ENCODE results near the gene SRF. TPM values are rescaled to one million over a fixed set of nuclear protein-coding genes. Genes with fewer than 3 reads are reported as not detected.

SRF gene
- total and polyA plus RNA-seq, 2 of the 4 experiments (the other 2 are of a cell fraction), result 20.6 to 56.3 TPM

- POLR2A ChIA-PET (ENCODE audit: unreplicated experiment), result interaction anchor here (0.6 kb wide), 1 partner anchor 192 kb away, joined by 3 read pairs; no protein-coding TSS in a partner anchor
- WGBS, 2 experiments (ENCODE audit: extremely low coverage in 2 of 2, insufficient read length in 1 of 2), result 100% methylated on average over 1 of the region's 1 CpG; no CpG with 5 or more reads in 1 of the 2 experiments
- Histone ChIP-seq H2BK20ac (ENCODE audit: low read depth, low read length) (peak overlapping the region; percentile 34; the same call in 1 of the 2 replicates), H2AK5ac (ENCODE audit: low read depth, low read length) (peak overlapping the region; percentile 52), H3K4ac (ENCODE audit: low read depth, low read length) (peak overlapping the region; percentile 80), H3K9me1 (ENCODE audit: insufficient read depth, low read length) (peaks cover 36% of the 10 kb centered on the region), H3K27ac (ENCODE audit: insufficient read depth, low read length) (peak overlapping the region; percentile 10; the same call in 1 of the 2 replicates), H3K4me2 (ENCODE audit: low read depth, low read length) (no peak overlapping the region), H3K9me3 (ENCODE audit: control insufficient read depth, insufficient read depth, low read length) (no peaks in the 10 kb centered on the region), H3K23ac (ENCODE audit: low read depth, low read length) (peak overlapping the region; percentile 35; the same call in 1 of the 2 replicates), H3K9ac (ENCODE audit: low read depth, low read length) (no peak overlapping the region), H2BK15ac (ENCODE audit: low read depth, low read length) (no peak overlapping the region; the same call in 2 of the 3 replicates), H3K36me3 (ENCODE audit: control insufficient read depth, insufficient read depth, low read length) (peaks cover 6% of the 10 kb centered on the region; the same call in 1 of the 2 replicates), H4K8ac (ENCODE audit: low read depth in 2 of 2, low read length in 2 of 2) (no peak overlapping the region; a peak in 1 of 4 replicates), H3K79me1 (ENCODE audit: low read depth in 1 of 2, low read length in 2 of 2) (peaks cover 39 to 92% of the 10 kb centered on the region in 2 experiments), H2AK9ac (replicated peaks; ENCODE audit: low read depth, low read length, poor library complexity) (peak overlapping the region; percentile 43), H3K4me3 (ENCODE audit: insufficient read depth, low read depth, low read length) (no peak overlapping the region), H4K5ac (ENCODE audit: low read depth, low read length) (no peak overlapping the region; the same call in 1 of the 2 replicates), H3K27me3 (ENCODE audit: control insufficient read depth, insufficient read depth, low read length) (no peaks in the 10 kb centered on the region), H2BK120ac (ENCODE audit: low read depth, low read length) (peak overlapping the region; percentile 64), H2AFZ (replicated peaks; ENCODE audit: low read length, poor library complexity) (no peak overlapping the region), H2BK5ac (ENCODE audit: low read depth, low read length, poor library complexity, severe bottlenecking) (peak overlapping the region; percentile 64), H3K4me1 (ENCODE audit: control insufficient read depth, insufficient read depth, low read length) (peaks cover 60% of the 10 kb centered on the region), H4K20me1 (ENCODE audit: insufficient read depth, low read length) (peaks cover 54% of the 10 kb centered on the region), H3K18ac (ENCODE audit: low read depth, low read length) (peak overlapping the region; percentile 27; the same call in 1 of the 2 replicates), H3K14ac (replicated peaks; ENCODE audit: low read depth, low read length) (peak overlapping the region; percentile 58), H4K91ac (ENCODE audit: insufficient read depth, low read depth, low read length) (no peak overlapping the region; the same call in 1 of the 2 replicates), H3K56ac (ENCODE audit: extremely low read depth, insufficient read depth, low read length) (no peak overlapping the region)
- intact Hi-C loops (cut with micrococcal nuclease), result no loop called here
- dilution Hi-C loops (cut with HindIII; ENCODE audit: low sequenced_read_pairs, unreplicated experiment), result no loop called here
- CTCF ChIA-PET, result interaction anchor here (3.7 kb wide), 1 partner anchor 18 kb away, joined by 17 read pairs; no protein-coding TSS in a partner anchor
- DNase-seq (no peak), ATAC-seq (ENCODE audit: low read depth) (no peak)
- in situ Hi-C loops (cut with MboI; ENCODE audit: low sequenced_read_pairs), result loop anchor here (5.0 kb wide), 1 partner anchor 48 kb away; the partner anchor contains the start of gene PTK7
- BruUV-seq (replicated peaks), result no TSS peak
- no peak for TF ChIP-seq POLR2A (IDR thresholded peaks at IDR 0.05; ENCODE audit: low read depth, low read length)
- TF ChIP-seq RCOR1 (IDR thresholded peaks at IDR 0.05; ENCODE audit: insufficient replicate concordance, low read length), result no peak
- TF ChIP-seq MAZ (IDR thresholded peaks at IDR 0.05; ENCODE audit: borderline replicate concordance, low read depth, low read length), result no peak
- TF ChIP-seq CHD1 (IDR thresholded peaks at IDR 0.05; ENCODE audit: low read depth, low read length), result no peak
- TF ChIP-seq RAD21 (IDR thresholded peaks at IDR 0.05; ENCODE audit: low read length), result no peak
- no peak for TF ChIP-seq CEBPB (IDR thresholded peaks at IDR 0.05; ENCODE audit: low read depth, low read length)
- TF ChIP-seq RFX5 (IDR thresholded peaks at IDR 0.05; ENCODE audit: low read depth, low read length), result no peak
- no peak for TF ChIP-seq BHLHE40 (IDR thresholded peaks at IDR 0.05; ENCODE audit: low read depth, low read length)
Observed at GRCh38 chr6:43125555-43125954, 45.5 kb upstream of the SRF start.

Data from IMR-90 (cell line).